Brain microvascular endothelial cell (primary cell): ENCODE results near the gene PIEZO1.

Source experiments
- DNase-seq: peaks from one replicate; pipeline ENCODE4 v3.0.0-alpha.2; 2020
- H3K27ac ChIP-seq: fragments of 250-450 bp; sonication (Bioruptor Pico); 2 replicates; pipeline ENCODE4 v1.5.1; 2020; ENCODE audit warnings: mild to moderate bottlenecking, moderate library complexity
- H3K27me3 ChIP-seq: fragments of 250-450 bp; sonication (Bioruptor Pico); replicated peaks from 2 replicates; pipeline ENCODE4 v1.5.1; 2020; ENCODE audit warnings: mild to moderate bottlenecking
- H3K36me3 ChIP-seq: fragments of 250-450 bp; sonication (Bioruptor Pico); replicated peaks from 2 replicates; pipeline ENCODE4 v1.5.1; 2020; ENCODE audit warnings: mild to moderate bottlenecking
- H3K4me3 ChIP-seq: 2 replicates; pipeline ENCODE4 v1.5.1; 2011; ENCODE audit warnings: low read depth, mild to moderate bottlenecking, control low read depth, low read length, moderate library complexity
- in situ Hi-C: cut with HindIII; loops from 2 replicates; pipeline ENCODE4 v1.10.0; 2017; ENCODE audit warnings: low sequenced_read_pairs, low pct_ligation_motif_present
- TF ChIP-seq, protein P1 (sequence below): IDR thresholded peaks from 2 replicates; pipeline ENCODE4 v1.5.1; 2011; ENCODE audit warnings: low read depth, mild to moderate bottlenecking, moderate library complexity, low read length, control low read depth, inconsistent platforms; ENCODE audit errors: missing control alignments

The PIEZO1 gene

DNA sequence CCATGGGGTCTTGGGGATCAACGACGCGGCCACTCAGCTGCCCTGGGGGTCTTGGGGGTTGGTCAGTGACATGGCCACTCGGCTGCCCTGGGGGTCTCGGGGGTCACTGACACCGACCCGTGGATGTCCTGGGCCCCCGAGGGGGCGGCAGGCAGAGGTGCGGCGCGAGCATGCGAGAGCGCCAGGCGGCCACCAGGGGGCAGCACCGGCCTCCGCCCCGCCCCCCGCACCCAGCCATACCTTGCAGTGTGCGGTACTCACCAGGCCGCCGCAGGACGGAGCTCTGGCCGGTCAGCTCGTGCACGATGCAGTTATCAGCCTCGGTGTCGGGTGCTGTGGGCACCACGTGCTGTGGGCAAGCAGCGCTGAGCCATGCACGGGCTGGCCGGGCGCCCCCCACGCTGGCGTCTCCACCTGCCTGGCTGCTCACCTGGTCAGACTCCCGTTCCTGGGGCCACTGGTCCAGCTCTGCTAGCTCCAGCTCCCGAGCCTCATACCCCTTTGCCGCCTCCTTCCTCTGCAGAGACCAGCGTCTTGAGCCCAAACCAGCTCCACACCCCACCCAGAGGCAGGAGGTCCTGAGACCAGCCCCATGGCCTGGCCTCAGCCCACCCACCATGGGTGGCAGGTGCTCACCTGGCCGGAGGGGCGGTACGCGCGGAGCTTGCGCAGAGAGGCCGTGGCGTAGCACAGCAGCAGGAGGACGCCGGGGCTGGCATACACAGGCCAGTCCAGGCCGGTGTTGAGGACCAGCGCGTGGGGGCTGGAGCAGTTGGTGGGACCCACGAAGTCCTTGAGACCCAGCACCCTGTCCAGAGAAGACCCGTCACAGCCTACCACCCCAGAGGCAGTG lies 47.5 kb downstream of the PIEZO1 start:
- Histone ChIP-seq H3K4me3 (no peak overlapping the region), H3K36me3 (peaks cover 70% of the 10 kb centered on the region), H3K27me3 (no peaks in the 10 kb centered on the region), H3K27ac (no peak overlapping the region)
- in situ Hi-C loops, result no loop called here
- TF ChIP-seq, protein P1, sequence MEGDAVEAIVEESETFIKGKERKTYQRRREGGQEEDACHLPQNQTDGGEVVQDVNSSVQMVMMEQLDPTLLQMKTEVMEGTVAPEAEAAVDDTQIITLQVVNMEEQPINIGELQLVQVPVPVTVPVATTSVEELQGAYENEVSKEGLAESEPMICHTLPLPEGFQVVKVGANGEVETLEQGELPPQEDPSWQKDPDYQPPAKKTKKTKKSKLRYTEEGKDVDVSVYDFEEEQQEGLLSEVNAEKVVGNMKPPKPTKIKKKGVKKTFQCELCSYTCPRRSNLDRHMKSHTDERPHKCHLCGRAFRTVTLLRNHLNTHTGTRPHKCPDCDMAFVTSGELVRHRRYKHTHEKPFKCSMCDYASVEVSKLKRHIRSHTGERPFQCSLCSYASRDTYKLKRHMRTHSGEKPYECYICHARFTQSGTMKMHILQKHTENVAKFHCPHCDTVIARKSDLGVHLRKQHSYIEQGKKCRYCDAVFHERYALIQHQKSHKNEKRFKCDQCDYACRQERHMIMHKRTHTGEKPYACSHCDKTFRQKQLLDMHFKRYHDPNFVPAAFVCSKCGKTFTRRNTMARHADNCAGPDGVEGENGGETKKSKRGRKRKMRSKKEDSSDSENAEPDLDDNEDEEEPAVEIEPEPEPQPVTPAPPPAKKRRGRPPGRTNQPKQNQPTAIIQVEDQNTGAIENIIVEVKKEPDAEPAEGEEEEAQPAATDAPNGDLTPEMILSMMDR, result peak; percentile 77
- peak; percentile 36 for DNase-seq

DNA sequence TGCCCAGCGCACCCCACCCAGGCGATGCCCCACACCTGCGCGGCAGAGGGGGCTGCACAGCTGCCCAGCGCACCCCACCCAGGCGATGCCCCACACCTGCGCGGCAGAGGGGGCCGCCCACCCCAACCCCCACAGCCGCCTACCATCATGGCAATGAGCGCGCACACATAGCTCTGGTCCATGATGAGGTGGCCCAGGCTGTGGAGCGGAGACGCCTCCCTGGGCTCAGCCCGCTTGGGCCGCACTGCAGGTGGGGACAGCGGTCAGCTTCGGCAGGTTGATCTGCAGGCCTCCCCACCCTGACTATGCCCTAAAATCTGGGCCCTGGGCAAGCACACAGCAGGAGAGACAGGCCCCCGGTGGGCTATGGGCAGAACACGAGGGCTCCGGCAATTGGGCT lies 48.5 kb downstream of the PIEZO1 start:
- TF ChIP-seq, protein P1, result no peak
- Histone ChIP-seq H3K4me3 (no peak overlapping the region), H3K36me3 (peaks cover 69% of the 10 kb centered on the region), H3K27ac (no peak overlapping the region), H3K27me3 (no peaks in the 10 kb centered on the region)
- in situ Hi-C loops, result no loop called here
- DNase-seq, result no peak

DNA sequence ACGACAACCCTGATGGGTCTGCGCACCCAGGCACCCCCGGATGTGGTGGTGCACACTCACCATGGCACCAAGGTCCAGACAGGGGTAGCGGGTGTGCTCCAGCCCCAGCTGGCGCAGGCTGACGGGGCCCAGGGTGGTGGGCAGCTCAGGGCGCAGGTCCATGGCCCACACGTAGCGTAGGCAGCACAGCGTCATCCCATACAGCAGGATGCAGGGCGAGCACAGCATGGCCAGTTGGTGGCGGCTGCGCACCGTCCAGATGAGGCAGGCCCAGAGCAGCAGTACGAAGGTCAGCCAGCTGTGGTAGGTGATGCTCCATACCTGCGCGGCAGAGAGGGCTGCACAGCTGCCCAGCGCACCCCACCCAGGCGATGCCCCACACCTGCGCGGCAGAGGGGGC lies 48.9 kb downstream of the PIEZO1 start:
- no peak for DNase-seq
- peaks cover 66% of the 10 kb centered on the region for H3K36me3 ChIP-seq
- no peaks in the 10 kb centered on the region for H3K27me3 ChIP-seq
- in situ Hi-C loops, result no loop called here
- no peak overlapping the region for H3K27ac ChIP-seq
- no peak overlapping the region for H3K4me3 ChIP-seq
- TF ChIP-seq, protein P1, result no peak

DNA sequence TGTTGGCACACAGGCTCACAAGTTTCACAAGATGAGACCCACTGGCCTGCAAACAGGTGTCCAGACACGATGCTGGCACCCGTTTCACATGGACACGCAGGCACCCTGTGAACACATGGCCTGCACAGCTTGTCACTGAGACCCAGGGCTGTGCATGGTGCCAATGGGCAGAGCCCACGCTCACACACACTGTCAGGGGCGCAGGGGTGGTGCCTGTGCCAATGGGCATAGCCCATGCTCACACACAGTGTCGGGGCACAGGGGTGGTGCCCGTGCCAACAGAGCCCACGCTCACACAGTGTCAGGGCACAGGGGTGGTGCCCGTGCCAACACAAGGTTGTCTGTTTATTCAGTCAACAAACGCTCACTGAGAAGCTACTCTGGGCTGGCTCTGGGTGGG lies 49.4 kb downstream of the PIEZO1 start:
- Histone ChIP-seq H3K27me3 (no peaks in the 10 kb centered on the region), H3K27ac (no peak overlapping the region), H3K36me3 (peaks cover 67% of the 10 kb centered on the region), H3K4me3 (no peak overlapping the region)
- in situ Hi-C loops, result no loop called here
- TF ChIP-seq, protein P1, result no peak
- DNase-seq, result no peak

DNA sequence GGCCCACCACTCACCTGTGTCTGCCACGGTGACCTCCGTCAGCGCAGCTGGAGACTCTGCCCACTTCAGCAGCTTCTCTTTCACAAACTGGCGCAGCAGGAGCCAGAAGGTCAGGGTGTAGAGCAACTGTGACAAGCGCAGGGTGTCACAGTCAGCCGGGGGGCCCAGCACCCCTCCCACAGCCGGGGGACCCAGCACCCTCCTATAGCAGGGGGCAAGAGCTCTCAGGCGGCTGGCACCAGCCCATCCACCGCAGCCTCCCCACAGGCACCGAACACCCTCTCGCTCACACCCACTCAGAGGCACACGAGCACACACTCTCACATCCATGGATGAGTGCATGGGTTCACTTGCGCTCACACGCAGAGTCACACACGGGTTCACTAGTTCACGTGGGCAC lies 49.9 kb downstream of the PIEZO1 start:
- in situ Hi-C loops, result no loop called here
- Histone ChIP-seq H3K27ac (no peak overlapping the region), H3K36me3 (peaks cover 65% of the 10 kb centered on the region), H3K4me3 (no peak overlapping the region), H3K27me3 (no peaks in the 10 kb centered on the region)
- TF ChIP-seq, protein P1, result no peak
- no peak for DNase-seq

DNA sequence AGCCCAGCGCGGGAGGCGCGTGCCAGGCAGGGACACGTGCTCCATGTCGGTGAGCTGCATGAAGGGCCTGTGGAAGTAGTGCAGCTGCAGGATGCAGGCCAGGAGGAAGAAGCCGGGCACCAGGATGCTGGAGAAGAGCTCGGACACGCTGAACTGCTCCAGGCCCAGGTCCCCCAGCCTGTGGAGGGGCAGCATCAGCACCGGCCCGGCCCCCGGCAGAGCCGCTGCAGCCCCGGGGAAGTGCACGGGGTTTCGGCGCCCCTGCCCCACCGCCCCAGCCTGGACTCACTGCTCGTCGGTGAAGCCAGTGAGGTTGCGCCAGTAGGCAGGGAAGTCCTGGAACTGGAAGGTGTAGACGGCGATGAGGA lies 50.7 kb downstream of the PIEZO1 start:
- H3K4me3 ChIP-seq, result no peak overlapping the region
- no peaks in the 10 kb centered on the region for H3K27me3 ChIP-seq
- no peak overlapping the region for H3K27ac ChIP-seq
- peaks cover 66% of the 10 kb centered on the region for H3K36me3 ChIP-seq
- no peak for DNase-seq
- TF ChIP-seq, protein P1, result no peak
- in situ Hi-C loops, result no loop called here
